ENCODE data around the gene HIPK1. TPM values are rescaled to one million over a fixed set of nuclear protein-coding genes. Genes with fewer than 3 reads are reported as not detected.
A peak's percentile ranks its signal among the peaks of the same experiment; 100 is the strongest.

HIPK1 gene
- total RNA-seq, 1 experiment from 2014 or later: 48.2 TPM

- no peaks in the 10 kb centered on the region for H3K4me1 Mint-ChIP-seq (ENCODE audit: low read depth, unreplicated experiment)
- Histone ChIP-seq H3K27me3 (replicated peaks; ENCODE audit: control insufficient read depth, insufficient read depth, low read length) (no peaks in the 10 kb centered on the region), H3K9me3 (no peaks in the 10 kb centered on the region), H3K36me3 (ENCODE audit: control insufficient read depth, insufficient read depth, low read length) (no peaks in the 10 kb centered on the region), H3K4me1 (peaks cover 15% of the 10 kb centered on the region), H3K4me3 (ENCODE audit: low read depth, low read length) (no peak overlapping the region)
- no peak for TF ChIP-seq CTCF (IDR thresholded peaks at IDR 0.05; ENCODE audit: insufficient read depth in 1 of 2, low read depth in 1 of 2, low read length in 1 of 2, severe bottlenecking in 1 of 2, unreplicated experiment in 1 of 2)
- H3K27me3 Mint-ChIP-seq (ENCODE audit: insufficient read depth, unreplicated experiment): no peaks in the 10 kb centered on the region
- CTCF ChIA-PET: interaction anchor here (1.3 kb wide), 1 partner anchor 156 kb away, joined by 4 read pairs; no protein-coding TSS in a partner anchor
- peaks cover 8% of the 10 kb centered on the region for H3K36me3 Mint-ChIP-seq (ENCODE audit: insufficient read depth, unreplicated experiment)
- H3K27ac Mint-ChIP-seq (ENCODE audit: unreplicated experiment): no peak overlapping the region
- POLR2A ChIA-PET: no interaction called here
- peaks cover 7% of the 10 kb centered on the region for H3K9me3 Mint-ChIP-seq (ENCODE audit: unreplicated experiment)
- BruUV-seq (replicated peaks): no TSS peak
- DNase-seq: no peak
- no peak overlapping the region for H3K4me3 Mint-ChIP-seq (ENCODE audit: unreplicated experiment)
- intact Hi-C loops (cut with micrococcal nuclease; ENCODE audit: unreplicated experiment): loop anchor here (1.0 to 5.0 kb wide), 2 partner anchors 304 to 369 kb away; no protein-coding TSS in a partner anchor
Observed at GRCh38 chr1:113977906-113978305, 48.8 kb downstream of the HIPK1 start.

- no TSS peak for BruUV-seq (replicated peaks)
- no peaks in the 10 kb centered on the region for H3K4me1 Mint-ChIP-seq (ENCODE audit: low read depth, unreplicated experiment)
- peak; percentile 44 to 63 for TF ChIP-seq CTCF (IDR thresholded peaks at IDR 0.05; ENCODE audit: insufficient read depth in 1 of 2, low read depth in 1 of 2, low read length in 1 of 2, severe bottlenecking in 1 of 2, unreplicated experiment in 1 of 2)
- peaks cover 7% of the 10 kb centered on the region for H3K9me3 Mint-ChIP-seq (ENCODE audit: unreplicated experiment)
- Histone ChIP-seq H3K27me3 (replicated peaks; ENCODE audit: control insufficient read depth, insufficient read depth, low read length) (no peaks in the 10 kb centered on the region), H3K4me1 (peaks cover 15% of the 10 kb centered on the region), H3K9me3 (no peaks in the 10 kb centered on the region), H3K36me3 (ENCODE audit: control insufficient read depth, insufficient read depth, low read length) (no peaks in the 10 kb centered on the region), H3K4me3 (ENCODE audit: low read depth, low read length) (peak within 1 kb of the TSS; percentile 18)
- ChIA-PET POLR2A (no interaction called here), CTCF (interaction anchor here (0.6 to 2.1 kb wide), 11 partner anchors 26 to 322 kb away, joined by 3 to 31 read pairs (median 4); no protein-coding TSS in a partner anchor)
- H3K27me3 Mint-ChIP-seq (ENCODE audit: insufficient read depth, unreplicated experiment): no peaks in the 10 kb centered on the region
- peak within 1 kb of the TSS; percentile 66 for H3K4me3 Mint-ChIP-seq (ENCODE audit: unreplicated experiment)
- intact Hi-C loops (cut with micrococcal nuclease; ENCODE audit: unreplicated experiment): loop anchor here (1.0 to 5.0 kb wide), 5 partner anchors 55 to 368 kb away; no protein-coding TSS in a partner anchor
- peak within 1 kb of the TSS; percentile 93 for H3K27ac Mint-ChIP-seq (ENCODE audit: unreplicated experiment)
- no peaks in the 10 kb centered on the region for H3K36me3 Mint-ChIP-seq (ENCODE audit: insufficient read depth, unreplicated experiment)
- DNase-seq: peak; percentile 77 to 83
Observed at GRCh38 chr1:113978863-113979702, 50.0 kb downstream of the HIPK1 start, which contains the start of gene OLFML3. Gene OLFML3 (plus strand): TSS chr1:113979474. CDS start chr1:113979517, 43 bp downstream.

- ChIA-PET CTCF (interaction anchor here (1.7 to 2.1 kb wide), 2 partner anchors 128 to 302 kb away, joined by 23 to 31 read pairs; no protein-coding TSS in a partner anchor), POLR2A (no interaction called here)
- no peaks in the 10 kb centered on the region for H3K36me3 ChIP-seq (ENCODE audit: control insufficient read depth, insufficient read depth, low read length)
- no peak for DNase-seq
- no peaks in the 10 kb centered on the region for H3K27me3 ChIP-seq (replicated peaks; ENCODE audit: control insufficient read depth, insufficient read depth, low read length)
- no peak overlapping the region for H3K4me3 Mint-ChIP-seq (ENCODE audit: unreplicated experiment)
- H3K4me1 ChIP-seq: peaks cover 15% of the 10 kb centered on the region
- H3K27ac Mint-ChIP-seq (ENCODE audit: unreplicated experiment): peak overlapping the region; percentile 69
- no peaks in the 10 kb centered on the region for H3K27me3 Mint-ChIP-seq (ENCODE audit: insufficient read depth, unreplicated experiment)
- H3K36me3 Mint-ChIP-seq (ENCODE audit: insufficient read depth, unreplicated experiment): no peaks in the 10 kb centered on the region
- H3K9me3 Mint-ChIP-seq (ENCODE audit: unreplicated experiment): peaks cover 7% of the 10 kb centered on the region
- no peaks in the 10 kb centered on the region for H3K4me1 Mint-ChIP-seq (ENCODE audit: low read depth, unreplicated experiment)
- intact Hi-C loops (cut with micrococcal nuclease; ENCODE audit: unreplicated experiment): no loop called here
- no peak for TF ChIP-seq CTCF (IDR thresholded peaks at IDR 0.05; ENCODE audit: insufficient read depth in 1 of 2, low read depth in 1 of 2, low read length in 1 of 2, severe bottlenecking in 1 of 2, unreplicated experiment in 1 of 2)
- H3K9me3 ChIP-seq: no peaks in the 10 kb centered on the region
- no TSS peak for BruUV-seq (replicated peaks)
- no peak overlapping the region for H3K4me3 ChIP-seq (ENCODE audit: low read depth, low read length)
Observed at GRCh38 chr1:113980110-113980509, 51.0 kb downstream of the HIPK1 start.

Measured in Caco-2 (cell line).